ENCODE measurements around the gene MUC5B. TPM values are rescaled to one million over a fixed set of nuclear protein-coding genes. Genes with fewer than 3 reads are reported as not detected.

Gene MUC5B
- total RNA-seq, 4 donors from 2014 or later = not detected

DNA sequence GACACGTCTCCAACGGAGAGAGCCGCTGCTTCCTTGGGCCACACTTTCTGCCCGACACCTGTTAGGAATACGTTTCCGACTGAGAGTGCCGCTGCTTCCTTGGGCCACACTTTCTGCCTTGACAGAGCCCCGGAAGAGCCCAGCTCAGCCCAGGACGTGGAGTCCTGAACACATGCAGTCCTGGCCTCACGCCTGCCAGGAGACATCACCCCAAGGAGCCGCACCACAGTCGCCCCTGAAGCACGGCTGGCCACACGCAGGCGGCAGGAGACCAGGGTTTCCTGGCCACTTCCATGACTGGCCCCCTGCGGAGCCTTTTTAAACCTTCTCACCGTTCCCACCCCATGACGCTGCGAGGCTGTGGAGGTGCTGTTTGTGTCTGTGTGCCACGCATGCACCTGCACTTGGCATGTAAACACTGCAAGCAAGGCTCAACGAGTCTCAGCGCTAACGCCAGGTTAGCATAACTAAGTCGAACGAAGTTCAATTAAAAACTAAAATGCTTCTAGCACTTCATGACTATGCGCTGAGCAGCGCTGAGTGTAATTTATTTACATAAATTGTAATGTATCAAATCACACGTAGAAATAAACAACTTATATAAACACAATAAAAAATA lies 77.8 kb downstream of the MUC5B start:
- TF ChIP-seq, protein P1, sequence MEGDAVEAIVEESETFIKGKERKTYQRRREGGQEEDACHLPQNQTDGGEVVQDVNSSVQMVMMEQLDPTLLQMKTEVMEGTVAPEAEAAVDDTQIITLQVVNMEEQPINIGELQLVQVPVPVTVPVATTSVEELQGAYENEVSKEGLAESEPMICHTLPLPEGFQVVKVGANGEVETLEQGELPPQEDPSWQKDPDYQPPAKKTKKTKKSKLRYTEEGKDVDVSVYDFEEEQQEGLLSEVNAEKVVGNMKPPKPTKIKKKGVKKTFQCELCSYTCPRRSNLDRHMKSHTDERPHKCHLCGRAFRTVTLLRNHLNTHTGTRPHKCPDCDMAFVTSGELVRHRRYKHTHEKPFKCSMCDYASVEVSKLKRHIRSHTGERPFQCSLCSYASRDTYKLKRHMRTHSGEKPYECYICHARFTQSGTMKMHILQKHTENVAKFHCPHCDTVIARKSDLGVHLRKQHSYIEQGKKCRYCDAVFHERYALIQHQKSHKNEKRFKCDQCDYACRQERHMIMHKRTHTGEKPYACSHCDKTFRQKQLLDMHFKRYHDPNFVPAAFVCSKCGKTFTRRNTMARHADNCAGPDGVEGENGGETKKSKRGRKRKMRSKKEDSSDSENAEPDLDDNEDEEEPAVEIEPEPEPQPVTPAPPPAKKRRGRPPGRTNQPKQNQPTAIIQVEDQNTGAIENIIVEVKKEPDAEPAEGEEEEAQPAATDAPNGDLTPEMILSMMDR (IDR thresholded peaks at IDR 0.05) = no peak
- TF ChIP-seq POLR2A (IDR thresholded peaks at IDR 0.05) = no peak
- Histone ChIP-seq H3K36me3 (no peaks in the 10 kb centered on the region), H3K4me1 (peaks cover 44 to 62% of the 10 kb centered on the region in 2 donors), H3K27me3 (no peaks in the 10 kb centered on the region), H3K27ac (no peak overlapping the region), H3K4me3 (replicated peaks in 1 of 3) (no peak overlapping the region), H3K9me3 (no peaks in the 10 kb centered on the region)
- 89 to 91% methylated on average over 20 to 26 of the region's 28 CpGs for WGBS, 2 donors
- intact Hi-C loops (cut with DNase I) = loop anchor here (5.0 kb wide), 1 partner anchor 38 kb away; no protein-coding TSS in a partner anchor
- no peak for DNase-seq

DNA sequence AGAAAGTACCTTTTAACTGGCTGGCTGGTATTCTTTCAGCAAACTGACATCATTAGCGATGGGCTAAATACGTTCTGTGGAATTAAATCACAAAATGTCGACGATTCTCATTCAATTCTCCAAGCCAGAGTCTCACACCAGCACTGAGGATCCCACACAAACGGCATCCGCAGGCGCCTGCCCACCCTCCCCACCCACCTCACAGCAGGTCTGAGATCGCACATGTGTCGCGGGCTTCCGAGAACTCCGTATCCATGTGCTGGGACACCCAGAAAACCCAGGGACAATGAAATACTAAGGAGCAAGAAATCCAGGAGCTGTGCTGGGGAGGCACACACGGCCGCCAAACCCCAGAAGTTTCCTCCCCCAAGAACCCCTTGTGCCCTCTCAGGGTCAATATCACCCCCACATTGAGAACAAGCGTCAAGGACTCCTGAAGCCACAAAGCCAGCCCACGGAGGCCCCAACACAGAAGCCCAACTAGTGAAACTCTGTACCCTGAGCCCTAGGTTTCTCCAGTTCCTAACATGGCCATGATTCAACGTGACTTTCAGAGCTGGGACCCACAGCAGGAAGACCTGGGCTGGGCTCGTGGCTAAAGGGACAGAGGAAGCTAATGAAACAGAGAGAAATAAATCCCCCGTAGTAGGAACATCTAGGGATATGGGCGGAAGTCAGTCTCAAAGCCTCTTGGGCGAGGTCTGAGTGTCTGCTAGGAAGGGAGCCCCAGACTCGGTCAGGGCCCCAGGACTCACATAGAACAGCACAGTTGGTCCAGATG lies 78.5 kb downstream of the MUC5B start:
- Histone ChIP-seq H3K36me3 (no peaks in the 10 kb centered on the region), H3K9me3 (no peaks in the 10 kb centered on the region), H3K4me3 (replicated peaks in 1 of 3) (no peak overlapping the region), H3K27me3 (no peaks in the 10 kb centered on the region), H3K4me1 (peaks cover 44 to 62% of the 10 kb centered on the region in 2 donors), H3K27ac (peak overlapping the region in 2 of 3 donors; percentile 56 to 58)
- DNase-seq = no peak
- no peak for TF ChIP-seq POLR2A (IDR thresholded peaks at IDR 0.05)
- TF ChIP-seq, protein P1 (IDR thresholded peaks at IDR 0.05) = no peak
- intact Hi-C loops (cut with DNase I) = loop anchor here (5.0 kb wide), 1 partner anchor 39 kb away; no protein-coding TSS in a partner anchor
- 92% methylated on average over 22 of the region's 22 CpGs for WGBS, 2 donors

DNA sequence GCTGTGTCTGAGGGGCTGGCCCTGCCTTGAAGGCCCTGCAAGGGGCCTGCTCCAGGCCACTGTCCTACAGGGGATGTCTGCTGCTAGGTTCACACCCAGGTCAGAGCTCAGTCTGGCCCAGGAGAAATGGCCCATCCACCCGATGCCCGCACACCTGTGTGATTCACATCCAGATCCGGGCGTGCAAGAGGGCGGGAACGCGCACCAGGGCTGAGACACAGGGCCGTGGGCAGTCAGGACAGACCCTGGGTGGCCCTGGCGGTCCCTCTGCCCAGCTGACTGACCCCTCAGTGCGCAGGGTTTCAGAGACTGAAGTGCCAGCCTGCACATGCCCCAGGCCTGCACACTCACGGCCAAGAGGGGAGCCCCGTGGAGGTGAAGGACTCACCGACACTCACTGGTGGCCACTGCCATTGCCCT lies 79.2 kb downstream of the MUC5B start:
- intact Hi-C loops (cut with DNase I) = loop anchor here (5.0 kb wide), 1 partner anchor 40 kb away; no protein-coding TSS in a partner anchor
- Histone ChIP-seq H3K4me3 (replicated peaks in 1 of 3) (no peak overlapping the region), H3K27ac (peak overlapping the region in 2 of 3 donors; percentile 56 to 58), H3K36me3 (no peaks in the 10 kb centered on the region), H3K4me1 (peaks cover 44 to 68% of the 10 kb centered on the region in 2 donors), H3K9me3 (no peaks in the 10 kb centered on the region), H3K27me3 (no peaks in the 10 kb centered on the region)
- TF ChIP-seq, protein P1 (IDR thresholded peaks at IDR 0.05) = no peak
- TF ChIP-seq POLR2A (IDR thresholded peaks at IDR 0.05) = no peak
- WGBS, 2 donors = 89 to 100% methylated on average over 1 to 13 of the region's 13 CpGs
- DNase-seq = no peak

DNA sequence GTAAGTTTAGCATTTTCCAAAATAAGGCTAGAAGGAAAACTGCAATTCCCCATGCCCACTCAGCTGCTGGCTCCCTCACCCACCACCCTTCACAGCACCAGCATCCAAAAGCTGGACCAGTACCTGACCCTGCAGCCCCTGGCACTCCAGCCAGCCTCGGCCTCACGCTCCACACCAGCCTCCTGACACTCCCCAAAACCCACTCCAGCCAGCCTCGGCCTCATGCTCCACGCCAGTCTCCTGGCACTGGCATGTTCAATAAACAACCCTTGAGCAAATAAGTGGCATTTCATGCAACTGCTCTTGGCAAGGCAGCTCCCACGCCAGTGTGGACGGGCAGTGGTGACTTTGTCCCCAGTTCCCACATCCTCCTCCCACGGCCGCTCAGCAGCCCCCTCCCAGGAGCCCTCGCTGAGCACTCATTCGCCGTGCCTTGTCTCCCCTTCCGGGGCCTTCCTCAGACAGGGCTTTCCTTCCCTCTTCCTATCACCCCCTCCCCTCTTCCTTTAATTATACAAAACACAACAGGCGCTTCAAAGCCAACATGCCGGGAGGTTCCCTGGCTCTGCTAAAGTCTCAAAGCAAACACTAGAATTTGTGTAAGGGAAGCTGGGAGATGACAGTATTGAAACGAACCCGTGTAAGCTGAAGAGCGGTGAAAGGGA lies 79.7 kb downstream of the MUC5B start:
- no peak overlapping the region for H3K4me3 ChIP-seq (replicated peaks in 1 of 3)
- peak; percentile 70 to 74 for DNase-seq
- peak overlapping the region; percentile 40 to 58 (median 56) for H3K27ac ChIP-seq
- no peak for TF ChIP-seq POLR2A (IDR thresholded peaks at IDR 0.05)
- TF ChIP-seq, protein P1 (IDR thresholded peaks at IDR 0.05) = no peak
- intact Hi-C loops (cut with DNase I) = loop anchor here (5.0 kb wide), 1 partner anchor 40 kb away; no protein-coding TSS in a partner anchor
- no peaks in the 10 kb centered on the region for H3K27me3 ChIP-seq
- H3K4me1 ChIP-seq = peaks cover 49 to 73% of the 10 kb centered on the region in 2 donors
- H3K36me3 ChIP-seq = no peaks in the 10 kb centered on the region
- WGBS, 2 donors = 30 to 41% methylated on average over 17 of the region's 17 CpGs
- no peaks in the 10 kb centered on the region for H3K9me3 ChIP-seq
